GM12878 (cell line): ENCODE data around the gene LTB4R2. TPM values are rescaled to one million over a fixed set of nuclear protein-coding genes. Genes with fewer than 3 reads are reported as not detected.
A peak's percentile ranks its signal among the peaks of the same experiment; 100 is the strongest.

Experiments
- CREM ChIP-seq: IDR thresholded peaks from 2 replicates; pipeline ENCODE4 v1.6.1; 2014; ENCODE audit warnings: antibody characterized with exemption, low read depth
- FOS ChIP-seq: IDR thresholded peaks from 3 replicates; pipeline ENCODE4 v1.6.1; 2011; ENCODE audit warnings: borderline replicate concordance; ENCODE audit not compliant: insufficient read length; ENCODE audit errors: extremely low read depth
- GABPA ChIP-seq: IDR thresholded peaks from 2 replicates; pipeline ENCODE4 v1.6.1; 2014; ENCODE audit warnings: antibody characterized with exemption, low read depth, mild to moderate bottlenecking, inconsistent platforms
- IKZF1 ChIP-seq: fragments of 450-650 bp; conservative IDR thresholded peaks from 2 replicates; pipeline ENCODE4 v1.6.1; 2017; ENCODE audit warnings: antibody characterized with exemption, mild to moderate bottlenecking
- MXI1 ChIP-seq: fragments of 150-350 bp; IDR thresholded peaks from 2 replicates; pipeline ENCODE4 v1.6.1; 2011; ENCODE audit warnings: low read depth, mild to moderate bottlenecking, inconsistent platforms, low read length, improper control_type of control experiment
- NR2F1 ChIP-seq: fragments of 450-650 bp; conservative IDR thresholded peaks from 2 replicates; pipeline ENCODE4 v1.6.1; 2017; ENCODE audit warnings: mild to moderate bottlenecking
- PML ChIP-seq: IDR thresholded peaks from 2 replicates; pipeline ENCODE4 v1.6.1; 2012; ENCODE audit warnings: low read length, inconsistent platforms
- POLR2AphosphoS5 ChIP-seq: IDR thresholded peaks from 2 replicates; pipeline ENCODE4 v1.6.1; 2011; ENCODE audit warnings: mild to moderate bottlenecking, low read length, inconsistent platforms
- RAD21 ChIP-seq: IDR thresholded peaks from 2 replicates; pipeline ENCODE4 v1.6.1; 2011; ENCODE audit warnings: mild to moderate bottlenecking, low read depth, low read length, moderate library complexity; ENCODE audit not compliant: insufficient read depth
- SIN3A ChIP-seq: IDR thresholded peaks from 2 replicates; pipeline ENCODE4 v1.6.1; 2012; ENCODE audit warnings: low read depth, low read length, improper control_type of control experiment
- SMC3 ChIP-seq: IDR thresholded peaks from 2 replicates; pipeline ENCODE4 v1.6.1; 2011; ENCODE audit warnings: low read length, improper control_type of control experiment, borderline replicate concordance
- SUPT20H ChIP-seq: IDR thresholded peaks from 2 replicates; pipeline ENCODE4 v1.6.1; 2011; ENCODE audit warnings: low read depth, mild to moderate bottlenecking, low read length, moderate library complexity, borderline replicate concordance; ENCODE audit not compliant: control insufficient read depth
- TBL1XR1 ChIP-seq: IDR thresholded peaks from 2 replicates; pipeline ENCODE4 v1.6.1; 2012; ENCODE audit warnings: low read depth, low read length, improper control_type of control experiment
- YY1 ChIP-seq: IDR thresholded peaks from 2 replicates; pipeline ENCODE4 v1.6.1; 2011; ENCODE audit warnings: low read depth, mild to moderate bottlenecking, low read length
- polyA plus RNA-seq, 11 experiments: library from polyadenylated mRNA; depleted of rRNA in 4 of 11; unstranded in 6 of 11; stranded (reverse) in 5 of 11; fragments of >200 nt; fragmentation: Nextera tagmentation in 4 of 11; fragmentation: Illumina TruSeq in 1 of 11; extraction: Ambion mirVana in 4 of 11; extraction: Trizol in 1 of 11; gene quantifications; 1 replicate in 1 of 11; 2 replicates in 10 of 11; pipeline versions ENCODE4 v1.2.1 to v1.2.3, GENCODE V29; 2011 to 2016; ENCODE audit warnings: inconsistent platforms in 2 of 11, missing spikeins in 2 of 11, low read depth in 1 of 11
- total RNA-seq, 4 experiments: library from RNA; depleted of rRNA in 3 of 4; stranded (reverse); fragments of >200 nt in 3 of 4; fragmentation: Illumina TruSeq in 1 of 4; extraction: Trizol in 1 of 4; gene quantifications; 2 replicates each; pipeline versions ENCODE4 v1.2.1 to v1.2.3, GENCODE V29; 2013 to 2021
- TF ChIP-seq, protein P1 (sequence below): fragments of 450-650 bp; formaldehyde crosslinking; IDR thresholded peaks from 2 replicates; pipeline ENCODE4 v1.4.0; 2020; ENCODE audit warnings: mild to moderate bottlenecking, moderate library complexity
- TF ChIP-seq, protein P2 (sequence below): IDR thresholded peaks from 2 replicates; pipeline ENCODE4 v1.6.1; 2012; ENCODE audit warnings: low read depth, low read length, improper control_type of control experiment
- TF ChIP-seq, protein P3 (sequence below): fragments of 450-650 bp; IDR thresholded peaks from 2 replicates; pipeline ENCODE4 v1.6.1; 2014; ENCODE audit warnings: mild to moderate bottlenecking
- TF ChIP-seq, protein P4 (sequence below): IDR thresholded peaks from 2 replicates; pipeline ENCODE4 v1.6.1; 2012; ENCODE audit warnings: improper control_type of control experiment, low read depth, low read length; ENCODE audit not compliant: insufficient replicate concordance
- TF ChIP-seq, protein P5 (sequence below), 3 experiments: IDR thresholded peaks in 2 of 3; conservative IDR thresholded peaks in 1 of 3; 2 replicates each; pipeline ENCODE4 v1.5.1; 2011; ENCODE audit warnings: low read depth in 3 of 3, low read length in 3 of 3, mild to moderate bottlenecking in 3 of 3, control low read depth in 2 of 3, moderate library complexity in 2 of 3, inconsistent platforms in 1 of 3, mixed read lengths in 1 of 3; ENCODE audit not compliant: control insufficient read depth in 2 of 3, insufficient read depth in 1 of 3; ENCODE audit errors: extremely low read depth in 1 of 3

Gene LTB4R2
- total and polyA plus RNA-seq, 10 of the 15 experiments (the other 5 are each of a cell fraction or from before 2014, with no cell fraction given) = 0.06 to 16.0 (median 2.6) TPM

DNA sequence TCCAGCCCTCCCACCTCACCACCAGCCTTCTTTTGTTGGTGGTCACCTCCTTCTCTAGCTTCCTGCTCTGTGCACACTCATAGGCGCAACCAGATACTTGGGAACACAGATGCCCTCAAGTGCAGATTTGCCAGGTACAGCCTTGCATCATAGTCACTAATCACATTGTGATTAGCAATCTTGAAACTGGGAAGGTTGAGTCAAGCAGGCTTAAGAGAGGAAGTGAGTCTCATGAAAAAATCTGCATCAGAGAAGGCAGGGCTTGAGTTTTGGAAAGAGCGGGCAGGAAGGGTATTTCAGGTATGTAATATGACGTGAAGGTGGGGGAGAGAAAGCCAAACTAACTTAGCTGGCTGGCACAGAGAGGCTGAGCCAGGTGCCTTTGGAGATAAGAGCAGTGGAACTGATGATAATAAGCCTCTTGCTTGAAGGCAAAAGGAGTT is 35.8 kb upstream of the LTB4R2 start (continued):
- TF ChIP-seq, protein P1, sequence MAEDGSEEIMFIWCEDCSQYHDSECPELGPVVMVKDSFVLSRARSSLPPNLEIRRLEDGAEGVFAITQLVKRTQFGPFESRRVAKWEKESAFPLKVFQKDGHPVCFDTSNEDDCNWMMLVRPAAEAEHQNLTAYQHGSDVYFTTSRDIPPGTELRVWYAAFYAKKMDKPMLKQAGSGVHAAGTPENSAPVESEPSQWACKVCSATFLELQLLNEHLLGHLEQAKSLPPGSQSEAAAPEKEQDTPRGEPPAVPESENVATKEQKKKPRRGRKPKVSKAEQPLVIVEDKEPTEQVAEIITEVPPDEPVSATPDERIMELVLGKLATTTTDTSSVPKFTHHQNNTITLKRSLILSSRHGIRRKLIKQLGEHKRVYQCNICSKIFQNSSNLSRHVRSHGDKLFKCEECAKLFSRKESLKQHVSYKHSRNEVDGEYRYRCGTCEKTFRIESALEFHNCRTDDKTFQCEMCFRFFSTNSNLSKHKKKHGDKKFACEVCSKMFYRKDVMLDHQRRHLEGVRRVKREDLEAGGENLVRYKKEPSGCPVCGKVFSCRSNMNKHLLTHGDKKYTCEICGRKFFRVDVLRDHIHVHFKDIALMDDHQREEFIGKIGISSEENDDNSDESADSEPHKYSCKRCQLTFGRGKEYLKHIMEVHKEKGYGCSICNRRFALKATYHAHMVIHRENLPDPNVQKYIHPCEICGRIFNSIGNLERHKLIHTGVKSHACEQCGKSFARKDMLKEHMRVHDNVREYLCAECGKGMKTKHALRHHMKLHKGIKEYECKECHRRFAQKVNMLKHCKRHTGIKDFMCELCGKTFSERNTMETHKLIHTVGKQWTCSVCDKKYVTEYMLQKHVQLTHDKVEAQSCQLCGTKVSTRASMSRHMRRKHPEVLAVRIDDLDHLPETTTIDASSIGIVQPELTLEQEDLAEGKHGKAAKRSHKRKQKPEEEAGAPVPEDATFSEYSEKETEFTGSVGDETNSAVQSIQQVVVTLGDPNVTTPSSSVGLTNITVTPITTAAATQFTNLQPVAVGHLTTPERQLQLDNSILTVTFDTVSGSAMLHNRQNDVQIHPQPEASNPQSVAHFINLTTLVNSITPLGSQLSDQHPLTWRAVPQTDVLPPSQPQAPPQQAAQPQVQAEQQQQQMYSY (CRISPR knock-in tag) = no peak
- TF ChIP-seq, protein P2, sequence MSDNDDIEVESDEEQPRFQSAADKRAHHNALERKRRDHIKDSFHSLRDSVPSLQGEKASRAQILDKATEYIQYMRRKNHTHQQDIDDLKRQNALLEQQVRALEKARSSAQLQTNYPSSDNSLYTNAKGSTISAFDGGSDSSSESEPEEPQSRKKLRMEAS = no peak
- TF ChIP-seq FOS (no peak), NR2F1 (no peak), IKZF1 (peak; percentile 95), MXI1 (no peak), CREM (peak; percentile 85), SMC3 (peak; percentile 0; the same call in 1 of the 2 replicates), TBL1XR1 (no peak), GABPA (peak; percentile 50; the same call in 1 of the 2 replicates), YY1 (no peak), SUPT20H (no peak), PML (0 out of 2 replicates have a peak, but pooled peaks have one; percentile 30), RAD21 (no peak), POLR2AphosphoS5 (no peak), SIN3A (no peak)
- TF ChIP-seq, protein P3, sequence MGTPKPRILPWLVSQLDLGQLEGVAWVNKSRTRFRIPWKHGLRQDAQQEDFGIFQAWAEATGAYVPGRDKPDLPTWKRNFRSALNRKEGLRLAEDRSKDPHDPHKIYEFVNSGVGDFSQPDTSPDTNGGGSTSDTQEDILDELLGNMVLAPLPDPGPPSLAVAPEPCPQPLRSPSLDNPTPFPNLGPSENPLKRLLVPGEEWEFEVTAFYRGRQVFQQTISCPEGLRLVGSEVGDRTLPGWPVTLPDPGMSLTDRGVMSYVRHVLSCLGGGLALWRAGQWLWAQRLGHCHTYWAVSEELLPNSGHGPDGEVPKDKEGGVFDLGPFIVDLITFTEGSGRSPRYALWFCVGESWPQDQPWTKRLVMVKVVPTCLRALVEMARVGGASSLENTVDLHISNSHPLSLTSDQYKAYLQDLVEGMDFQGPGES = no peak
- TF ChIP-seq, protein P4, sequence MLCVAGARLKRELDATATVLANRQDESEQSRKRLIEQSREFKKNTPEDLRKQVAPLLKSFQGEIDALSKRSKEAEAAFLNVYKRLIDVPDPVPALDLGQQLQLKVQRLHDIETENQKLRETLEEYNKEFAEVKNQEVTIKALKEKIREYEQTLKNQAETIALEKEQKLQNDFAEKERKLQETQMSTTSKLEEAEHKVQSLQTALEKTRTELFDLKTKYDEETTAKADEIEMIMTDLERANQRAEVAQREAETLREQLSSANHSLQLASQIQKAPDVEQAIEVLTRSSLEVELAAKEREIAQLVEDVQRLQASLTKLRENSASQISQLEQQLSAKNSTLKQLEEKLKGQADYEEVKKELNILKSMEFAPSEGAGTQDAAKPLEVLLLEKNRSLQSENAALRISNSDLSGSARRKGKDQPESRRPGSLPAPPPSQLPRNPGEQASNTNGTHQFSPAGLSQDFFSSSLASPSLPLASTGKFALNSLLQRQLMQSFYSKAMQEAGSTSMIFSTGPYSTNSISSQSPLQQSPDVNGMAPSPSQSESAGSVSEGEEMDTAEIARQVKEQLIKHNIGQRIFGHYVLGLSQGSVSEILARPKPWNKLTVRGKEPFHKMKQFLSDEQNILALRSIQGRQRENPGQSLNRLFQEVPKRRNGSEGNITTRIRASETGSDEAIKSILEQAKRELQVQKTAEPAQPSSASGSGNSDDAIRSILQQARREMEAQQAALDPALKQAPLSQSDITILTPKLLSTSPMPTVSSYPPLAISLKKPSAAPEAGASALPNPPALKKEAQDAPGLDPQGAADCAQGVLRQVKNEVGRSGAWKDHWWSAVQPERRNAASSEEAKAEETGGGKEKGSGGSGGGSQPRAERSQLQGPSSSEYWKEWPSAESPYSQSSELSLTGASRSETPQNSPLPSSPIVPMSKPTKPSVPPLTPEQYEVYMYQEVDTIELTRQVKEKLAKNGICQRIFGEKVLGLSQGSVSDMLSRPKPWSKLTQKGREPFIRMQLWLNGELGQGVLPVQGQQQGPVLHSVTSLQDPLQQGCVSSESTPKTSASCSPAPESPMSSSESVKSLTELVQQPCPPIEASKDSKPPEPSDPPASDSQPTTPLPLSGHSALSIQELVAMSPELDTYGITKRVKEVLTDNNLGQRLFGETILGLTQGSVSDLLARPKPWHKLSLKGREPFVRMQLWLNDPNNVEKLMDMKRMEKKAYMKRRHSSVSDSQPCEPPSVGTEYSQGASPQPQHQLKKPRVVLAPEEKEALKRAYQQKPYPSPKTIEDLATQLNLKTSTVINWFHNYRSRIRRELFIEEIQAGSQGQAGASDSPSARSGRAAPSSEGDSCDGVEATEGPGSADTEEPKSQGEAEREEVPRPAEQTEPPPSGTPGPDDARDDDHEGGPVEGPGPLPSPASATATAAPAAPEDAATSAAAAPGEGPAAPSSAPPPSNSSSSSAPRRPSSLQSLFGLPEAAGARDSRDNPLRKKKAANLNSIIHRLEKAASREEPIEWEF = no peak
- TF ChIP-seq, protein P5, sequence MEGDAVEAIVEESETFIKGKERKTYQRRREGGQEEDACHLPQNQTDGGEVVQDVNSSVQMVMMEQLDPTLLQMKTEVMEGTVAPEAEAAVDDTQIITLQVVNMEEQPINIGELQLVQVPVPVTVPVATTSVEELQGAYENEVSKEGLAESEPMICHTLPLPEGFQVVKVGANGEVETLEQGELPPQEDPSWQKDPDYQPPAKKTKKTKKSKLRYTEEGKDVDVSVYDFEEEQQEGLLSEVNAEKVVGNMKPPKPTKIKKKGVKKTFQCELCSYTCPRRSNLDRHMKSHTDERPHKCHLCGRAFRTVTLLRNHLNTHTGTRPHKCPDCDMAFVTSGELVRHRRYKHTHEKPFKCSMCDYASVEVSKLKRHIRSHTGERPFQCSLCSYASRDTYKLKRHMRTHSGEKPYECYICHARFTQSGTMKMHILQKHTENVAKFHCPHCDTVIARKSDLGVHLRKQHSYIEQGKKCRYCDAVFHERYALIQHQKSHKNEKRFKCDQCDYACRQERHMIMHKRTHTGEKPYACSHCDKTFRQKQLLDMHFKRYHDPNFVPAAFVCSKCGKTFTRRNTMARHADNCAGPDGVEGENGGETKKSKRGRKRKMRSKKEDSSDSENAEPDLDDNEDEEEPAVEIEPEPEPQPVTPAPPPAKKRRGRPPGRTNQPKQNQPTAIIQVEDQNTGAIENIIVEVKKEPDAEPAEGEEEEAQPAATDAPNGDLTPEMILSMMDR (IDR thresholded peaks at IDR 0.05 in 2 of 3, conservative IDR thresholded peaks at IDR 0.05 in 1 of 3; ENCODE audit: control insufficient read depth in 2 of 3, extremely low read depth in 1 of 3, insufficient read depth in 1 of 3, low read depth in 3 of 3, low read length in 3 of 3) = no peak
